HG03045 (cell line): ENCODE results near the gene NT5M.
"Not testable (repeated sequence)": the region's sequence is repeated elsewhere in the genome, so short reads cannot be mapped to it uniquely, and the experiment has no call there.

Source experiments
- ATAC-seq: cut with Tn5 transposase; IDR thresholded peaks from one replicate; pipeline ENCODE4 v1.9.1; 2021; ENCODE audit warnings: mild to moderate bottlenecking, moderate library complexity; ENCODE audit not compliant: unreplicated experiment

Gene NT5M

GRCh38 chr17:17303010-17303846 is at the start of gene NT5M:
Gene NT5M (plus strand): TSS chr17:17303373. CDS start chr17:17303551, 178 bp downstream.
- peak; percentile 61 for ATAC-seq

DNA sequence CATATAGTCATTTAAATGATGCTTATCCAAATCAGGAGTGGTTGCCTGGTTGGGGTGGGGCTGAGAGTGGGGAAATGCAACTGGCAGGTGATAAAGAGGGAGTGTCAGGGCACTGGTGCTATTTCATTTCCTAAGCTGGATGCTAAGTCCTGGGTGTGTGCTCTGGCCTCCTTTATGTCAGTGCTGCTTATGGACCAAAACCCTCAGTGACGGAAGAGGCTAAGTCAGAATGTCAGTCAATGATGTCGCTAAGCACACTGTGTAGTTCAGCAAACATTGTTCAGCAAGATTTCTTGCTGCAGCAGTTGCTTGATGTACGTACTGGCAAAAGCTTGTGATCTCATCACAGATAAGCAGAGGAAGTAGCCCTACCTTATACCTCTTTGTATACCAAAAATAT is 49.8 kb upstream of the NT5M start:
- no peak for ATAC-seq

- ATAC-seq: no peak
Observed at GRCh38 chr17:17254036-17254435, 49.1 kb upstream of the NT5M start.

DNA sequence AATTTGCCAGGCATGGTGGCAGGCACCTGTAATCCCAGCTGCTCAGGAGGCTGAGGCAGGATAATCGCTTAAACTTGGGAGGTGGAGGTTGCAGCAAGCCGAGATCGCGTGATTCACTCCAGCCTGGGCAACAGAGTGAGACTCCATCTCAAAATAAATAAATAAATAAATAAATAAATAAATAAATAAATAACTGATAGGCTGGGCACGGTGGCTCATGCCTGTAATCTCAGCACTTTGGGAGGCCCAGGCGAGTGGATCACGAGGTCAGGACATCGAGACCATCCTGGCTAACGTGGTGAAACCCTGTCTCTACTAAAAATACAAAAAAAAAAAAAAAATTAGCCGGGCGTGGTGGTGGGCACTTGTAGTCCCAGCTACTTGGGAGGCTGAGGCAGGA is 47.5 kb upstream of the NT5M start:
- ATAC-seq: not testable (repeated sequence)

- no peak for ATAC-seq
Observed at GRCh38 chr17:17256316-17256715, 46.9 kb upstream of the NT5M start.

DNA sequence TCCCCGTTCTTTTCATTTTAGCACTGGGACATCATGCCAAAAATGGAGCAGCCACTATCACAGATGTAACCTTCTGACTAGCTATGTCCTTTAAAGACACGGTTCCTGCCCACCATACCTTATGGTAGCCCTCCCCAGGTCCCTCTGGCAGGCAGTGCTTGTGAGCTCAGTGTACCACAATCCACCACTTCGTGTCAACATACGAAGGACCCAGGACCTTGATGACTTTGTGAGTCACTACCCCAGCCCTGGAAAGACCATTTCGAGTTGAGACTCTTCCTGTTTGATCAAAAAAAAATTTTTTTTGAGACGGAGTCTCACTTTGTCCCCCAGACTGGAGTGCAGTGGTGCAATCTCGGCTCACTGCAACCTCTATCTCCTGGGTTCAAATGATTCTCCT is 45.2 kb upstream of the NT5M start:
- ATAC-seq: no peak

DNA sequence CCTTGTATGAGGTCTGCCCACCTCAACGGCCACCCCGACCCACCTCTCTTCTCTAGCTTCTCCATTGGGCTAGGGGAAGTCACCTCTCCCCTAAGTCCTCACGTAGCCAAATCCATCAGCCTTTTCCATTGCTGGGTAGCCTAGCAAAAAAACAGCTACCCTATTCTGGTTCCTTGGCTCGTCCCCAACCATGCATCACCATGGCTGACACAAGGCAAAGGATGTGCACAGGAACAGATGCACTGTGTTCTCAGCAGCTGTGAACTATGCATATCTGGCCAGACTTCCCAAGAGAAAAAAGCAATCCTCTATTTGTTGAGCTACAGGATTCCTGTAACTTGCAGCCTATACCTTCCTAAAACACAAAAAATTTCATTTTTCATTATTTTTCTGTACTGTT is 44.2 kb upstream of the NT5M start:
- no peak for ATAC-seq

GRCh38 chr17:17264430-17264829 is 38.7 kb upstream of the NT5M start:
- no peak for ATAC-seq

- ATAC-seq: no peak
Observed at GRCh38 chr17:17269926-17270773, 33.0 kb upstream of the NT5M start.

DNA sequence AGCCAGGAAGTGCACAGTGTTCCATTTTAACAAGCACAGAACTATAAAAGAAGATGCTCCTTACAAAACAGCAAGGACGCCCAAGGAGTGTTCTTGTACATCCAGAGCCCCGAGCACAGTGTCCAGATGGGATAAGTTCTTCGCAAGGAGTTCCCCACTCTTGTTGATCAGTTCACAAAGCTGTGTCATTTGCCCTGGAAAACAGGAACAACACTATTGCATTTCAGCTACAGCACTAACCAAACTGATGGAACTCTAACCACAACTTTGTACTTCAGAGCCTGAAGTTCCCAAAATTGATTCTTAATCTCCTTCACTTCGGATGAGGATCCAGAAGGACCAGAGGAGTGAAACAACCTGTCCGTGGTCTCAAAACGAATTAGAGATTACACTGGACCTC is 27.2 kb upstream of the NT5M start:
- no peak for ATAC-seq

DNA sequence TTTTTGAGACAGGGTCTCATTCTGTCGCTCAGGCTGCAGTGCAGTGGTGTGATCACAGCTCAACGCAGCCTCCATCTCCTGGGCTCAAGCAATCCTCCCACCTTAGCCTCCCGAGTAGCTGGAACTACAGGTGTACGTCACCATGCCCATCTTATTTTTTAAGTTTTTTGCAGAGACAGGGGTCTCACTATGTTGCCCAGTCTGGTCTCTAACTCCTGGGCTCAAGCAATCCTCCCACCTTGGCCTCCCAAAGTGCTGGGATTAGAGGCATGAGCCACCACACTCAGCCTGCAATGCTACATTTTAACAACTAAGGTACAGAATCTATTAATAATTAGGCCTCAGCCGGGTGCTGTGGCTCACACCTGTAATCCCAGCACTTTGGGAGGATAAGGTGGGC is 25.7 kb upstream of the NT5M start:
- not testable (repeated sequence) for ATAC-seq

- no peak for ATAC-seq
Observed at GRCh38 chr17:17279316-17279715, 23.9 kb upstream of the NT5M start.

DNA sequence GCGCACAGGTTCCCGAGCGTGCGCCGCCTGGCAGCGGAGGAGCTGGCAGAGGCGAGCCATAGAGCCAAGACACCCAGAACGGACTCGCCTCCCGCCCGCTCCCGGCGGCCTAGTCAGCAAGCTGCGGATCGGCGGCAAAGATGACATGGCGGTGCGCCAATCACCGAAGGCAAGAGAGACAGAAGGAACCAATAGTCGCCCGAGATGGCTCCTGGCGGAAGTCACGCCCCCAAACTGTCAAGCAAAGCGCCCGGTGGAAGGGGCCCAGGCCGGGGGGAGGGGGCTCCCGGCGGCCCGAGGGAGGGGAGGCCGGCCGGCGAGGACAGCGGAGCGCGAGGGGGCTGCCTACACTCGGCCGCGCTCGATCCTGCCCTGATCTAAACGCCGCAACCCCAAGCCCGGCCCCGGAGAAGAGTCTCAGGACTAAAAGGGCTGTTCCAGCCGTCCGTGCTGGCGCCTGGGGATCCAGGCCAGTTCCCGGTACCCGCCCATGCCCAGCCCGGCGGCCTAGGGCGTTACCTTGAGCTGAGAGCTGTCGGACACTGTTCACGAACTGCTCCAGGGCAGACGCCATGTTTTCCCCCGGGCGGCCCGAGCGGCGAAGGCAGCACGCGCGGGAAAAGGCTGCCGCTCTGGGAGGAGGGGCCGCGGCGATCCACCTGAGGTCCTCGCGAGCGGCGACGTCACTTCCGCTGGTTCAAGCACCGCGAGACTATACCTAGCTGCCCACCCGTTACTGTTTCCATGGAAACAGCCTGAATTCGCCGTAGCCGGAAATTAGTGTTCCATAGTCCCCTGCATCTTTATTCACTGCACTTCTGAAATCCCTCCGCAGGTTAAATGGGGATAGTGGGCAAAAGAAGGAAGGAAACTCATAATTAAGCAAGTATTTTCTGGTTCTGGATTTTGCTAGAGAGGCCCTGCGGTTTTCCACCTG is 22.3 kb upstream of the NT5M start, which contains the start of gene COPS3:
TSS of gene COPS3 (minus strand) at position 634 of the 937 bp plus-strand sequence. CDS start at position 574, 60 bp downstream.
- peak; percentile 92 for ATAC-seq

DNA sequence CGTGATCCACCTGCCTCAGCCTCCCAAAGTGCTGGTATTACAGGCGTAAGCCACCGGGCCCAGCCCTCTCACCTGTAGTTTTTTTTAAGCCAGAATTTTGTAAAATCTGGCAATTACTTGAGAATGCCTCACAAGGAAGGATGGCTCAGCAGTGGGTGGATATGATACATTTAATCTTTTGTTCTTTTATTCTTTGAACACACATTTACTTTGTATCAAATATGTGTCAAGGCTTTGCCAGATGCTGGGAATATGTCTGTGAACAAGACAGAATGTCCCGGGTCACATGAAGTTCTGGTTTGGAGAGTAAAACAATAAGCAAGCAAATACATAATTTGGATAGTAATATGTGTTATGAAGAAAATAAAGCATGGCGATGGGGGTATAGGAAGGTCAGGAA is 17.2 kb upstream of the NT5M start:
- ATAC-seq: no peak

DNA sequence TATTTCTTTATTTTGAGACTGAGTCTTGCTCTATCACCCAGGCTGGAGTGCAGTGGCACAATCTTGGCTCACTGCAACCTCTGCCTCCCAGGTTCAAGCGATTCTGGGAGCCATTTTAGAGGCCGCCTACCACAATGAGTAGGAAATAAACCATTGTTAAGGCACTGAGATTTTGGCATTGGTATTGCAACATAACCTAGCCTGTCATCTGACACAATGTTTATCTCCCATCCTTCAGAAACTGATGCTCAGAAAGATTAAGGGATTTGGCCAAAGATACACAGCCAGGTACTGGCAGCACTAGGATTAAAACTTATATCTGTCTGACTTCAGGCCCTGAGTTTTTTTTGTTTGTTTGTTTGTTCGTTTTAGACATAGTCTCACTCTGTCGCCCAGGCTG is 14.1 kb upstream of the NT5M start:
- no peak for ATAC-seq

DNA sequence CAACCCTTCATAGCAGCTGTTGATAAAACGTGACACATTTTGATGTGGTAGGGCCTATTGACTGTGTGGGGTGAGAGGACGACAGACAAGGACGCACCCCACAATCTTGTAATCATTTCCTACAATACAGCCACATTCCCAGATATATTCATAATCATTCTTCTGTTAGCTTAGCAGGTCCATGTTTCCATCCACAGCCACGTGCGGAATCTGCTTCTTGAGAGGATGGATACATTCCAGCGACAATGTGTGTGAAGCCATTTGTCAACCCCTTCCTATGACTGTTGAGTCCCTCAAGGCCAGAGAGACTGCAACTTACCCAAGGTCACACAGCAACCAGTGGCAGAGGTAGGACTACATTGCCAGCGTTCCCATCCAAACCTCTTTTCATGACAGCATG is 13.5 kb upstream of the NT5M start:
- ATAC-seq: no peak

DNA sequence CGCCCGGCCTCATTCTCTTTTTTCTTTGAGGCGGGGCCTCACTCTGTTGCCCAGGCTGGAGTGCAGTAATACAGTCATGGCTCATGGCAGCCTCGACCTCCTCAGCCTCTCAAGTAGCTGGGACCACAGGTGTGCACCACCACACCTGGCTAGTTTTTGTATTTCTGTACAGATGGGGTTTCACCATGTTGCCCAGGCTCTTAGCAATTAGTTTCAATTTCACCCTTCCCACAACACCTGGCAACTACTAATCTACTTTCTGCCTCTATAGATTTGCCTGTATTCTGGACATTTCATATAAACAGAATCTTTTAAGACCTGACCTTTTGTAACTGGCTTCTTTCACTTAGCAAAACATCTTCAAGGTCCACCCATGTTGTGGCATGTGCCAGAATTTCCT is 8.0 kb upstream of the NT5M start:
- ATAC-seq: no peak

- ATAC-seq: no peak
Observed at GRCh38 chr17:17297217-17297616, 6.0 kb upstream of the NT5M start.

- ATAC-seq: no peak
Observed at GRCh38 chr17:17298108-17298507, 5.1 kb upstream of the NT5M start.

DNA sequence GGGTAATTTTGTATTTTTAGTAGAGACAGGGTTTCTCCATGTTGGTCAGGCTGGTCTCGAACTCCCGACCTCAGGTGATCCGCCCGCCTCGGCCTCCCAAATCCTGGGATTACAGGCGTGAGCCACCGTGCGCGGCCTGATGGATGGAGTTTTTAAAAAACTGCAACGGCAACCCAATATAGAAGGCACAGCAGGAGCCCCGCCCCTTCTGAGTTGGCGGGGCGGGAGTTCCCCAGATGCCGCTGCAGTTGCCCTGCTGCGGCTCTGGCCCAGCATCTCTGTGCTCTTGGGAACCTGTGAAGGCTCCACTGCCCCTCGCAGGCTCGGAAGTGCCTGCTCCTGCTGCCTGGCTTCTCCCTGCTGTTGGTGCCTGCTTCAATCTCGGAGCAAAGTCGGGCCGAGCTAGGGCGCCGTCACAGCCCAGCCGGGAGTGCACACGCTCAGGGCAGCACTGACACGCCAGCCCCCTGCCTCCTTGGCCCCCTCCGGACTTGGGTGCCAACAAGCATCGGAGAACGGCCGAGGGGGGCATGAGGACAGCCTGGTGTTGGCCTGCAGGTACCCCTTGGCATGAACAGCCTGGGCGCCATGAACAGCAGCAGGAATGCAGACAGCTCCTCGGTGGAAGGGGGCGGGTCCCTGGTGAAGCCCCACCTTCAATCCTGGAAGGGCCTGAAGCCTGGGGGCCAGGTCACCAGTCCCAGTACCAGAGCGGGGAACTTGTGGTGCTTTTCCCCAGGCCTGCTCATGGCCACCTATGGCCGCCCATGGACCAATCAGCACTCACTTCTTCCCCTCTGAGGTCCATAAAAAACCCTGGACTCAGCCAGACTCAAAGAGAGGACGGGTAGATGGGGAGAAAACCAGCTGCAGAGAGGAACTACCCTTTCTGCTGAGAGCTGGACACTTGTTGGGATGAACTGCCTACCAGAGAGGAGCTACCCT is 2.3 kb upstream of the NT5M start:
- ATAC-seq: peak; percentile 38
